ENCODE measurements around the gene ZBTB42. TPM values are rescaled to one million over a fixed set of nuclear protein-coding genes. Genes with fewer than 3 reads are reported as not detected.

ZBTB42 gene
- total and polyA plus RNA-seq, 2 of the 13 experiments (the other 11 are each of a cell fraction or from before 2014, with no cell fraction given), result 2.8 to 4.2 TPM

GRCh38 chr14:104799244-104800014 is 1.5 kb upstream of the ZBTB42 start (continued):
- TF ChIP-seq ZBTB26 (CRISPR knock-in tag; IDR thresholded peaks at IDR 0.05; ENCODE audit: borderline replicate concordance) (0 out of 2 replicates have a peak, but pooled peaks have one; percentile 7), TEF (CRISPR knock-in tag; IDR thresholded peaks at IDR 0.05) (no peak), ZSCAN29 (CRISPR knock-in tag; conservative IDR thresholded peaks at IDR 0.05) (no peak), ZC3H13 (CRISPR knock-in tag; IDR thresholded peaks at IDR 0.05) (peak; percentile 59; the same call in 1 of the 2 replicates), ZNF350 (CRISPR knock-in tag; IDR thresholded peaks at IDR 0.05; ENCODE audit: borderline replicate concordance, low read depth) (peak; percentile 46; the same call in 1 of the 2 replicates), ZFP62 (CRISPR knock-in tag; IDR thresholded peaks at IDR 0.05) (no peak), CTCF (CRISPR knock-in tag; IDR thresholded peaks at IDR 0.05) (peak; percentile 52), HDAC6 (IDR thresholded peaks at IDR 0.05; ENCODE audit: low read depth, low read length) (no peak), ZNF572 (CRISPR knock-in tag; IDR thresholded peaks at IDR 0.05) (0 out of 2 replicates have a peak, but pooled peaks have one; percentile 49), BATF2 (CRISPR knock-in tag; IDR thresholded peaks at IDR 0.05) (0 out of 2 replicates have a peak, but pooled peaks have one; percentile 30), IKZF5 (CRISPR knock-in tag; IDR thresholded peaks at IDR 0.05) (no peak), MAZ (IDR thresholded peaks at IDR 0.05; ENCODE audit: borderline replicate concordance, low read depth, low read length) (peak; percentile 11; the same call in 1 of the 2 replicates), MAZ (CRISPR knock-in tag; IDR thresholded peaks at IDR 0.05; ENCODE audit: low read depth) (no peak)

All from HepG2 (cell line).